H1 (cell line): ENCODE measurements around the gene SLC35F6.
"Not testable (repeated sequence)": the region's sequence is repeated elsewhere in the genome, so short reads cannot be mapped to it uniquely, and the experiment has no call there.

Source experiments
- CBX5 ChIP-seq: fragments of 300-800, 300-1000 bp; sonication (generic); IDR thresholded peaks from 2 replicates; pipeline ENCODE4 v1.7.1; 2016; ENCODE audit warnings: antibody characterized with exemption, low read length, low read depth
- EZH2 ChIP-seq: fragments of 200-600 bp; sonication (generic); IDR thresholded peaks from 2 replicates; pipeline ENCODE4 v1.7.1; 2012; ENCODE audit warnings: low read depth, mild to moderate bottlenecking, moderate library complexity, low read length, inconsistent platforms; ENCODE audit not compliant: severe bottlenecking
- GABPA ChIP-seq: IDR thresholded peaks from 2 replicates; pipeline ENCODE4 v1.6.1; 2011; ENCODE audit warnings: mild to moderate bottlenecking, low read length, moderate library complexity, borderline replicate concordance; ENCODE audit not compliant: insufficient read depth
- SP1 ChIP-seq: IDR thresholded peaks from 2 replicates; pipeline ENCODE4 v1.6.1; 2011; ENCODE audit warnings: low read depth, low read length
- TAF1 ChIP-seq: IDR thresholded peaks from 2 replicates; pipeline ENCODE4 v1.6.1; 2011; ENCODE audit warnings: mild to moderate bottlenecking, low read depth, low read length
- TEAD4 ChIP-seq: IDR thresholded peaks from 2 replicates; pipeline ENCODE4 v1.6.1; 2012; ENCODE audit warnings: low read depth, low read length, inconsistent platforms, mixed read lengths

GRCh38 chr2:26814072-26814765 lies 50.1 kb downstream of the SLC35F6 start:
- TF ChIP-seq GABPA, SP1, CBX5, EZH2, TEAD4, TAF1: not testable (repeated sequence)
